Measurements from ENCODE around the gene SLC17A3. TPM values are rescaled to one million over a fixed set of nuclear protein-coding genes. Genes with fewer than 3 reads are reported as not detected.

Gene SLC17A3, protein sequence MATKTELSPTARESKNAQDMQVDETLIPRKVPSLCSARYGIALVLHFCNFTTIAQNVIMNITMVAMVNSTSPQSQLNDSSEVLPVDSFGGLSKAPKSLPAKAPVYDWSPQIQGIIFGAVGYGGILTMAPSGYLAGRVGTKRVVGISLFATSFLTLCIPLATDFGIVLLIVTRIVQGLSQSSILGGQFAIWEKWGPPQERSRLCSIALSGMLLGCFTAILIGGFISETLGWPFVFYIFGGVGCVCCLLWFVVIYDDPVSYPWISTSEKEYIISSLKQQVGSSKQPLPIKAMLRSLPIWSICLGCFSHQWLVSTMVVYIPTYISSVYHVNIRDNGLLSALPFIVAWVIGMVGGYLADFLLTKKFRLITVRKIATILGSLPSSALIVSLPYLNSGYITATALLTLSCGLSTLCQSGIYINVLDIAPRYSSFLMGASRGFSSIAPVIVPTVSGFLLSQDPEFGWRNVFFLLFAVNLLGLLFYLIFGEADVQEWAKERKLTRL
- not detected for total RNA-seq (2021; ENCODE audit: unreplicated experiment)
- not detected for polyA plus RNA-seq (2012; ENCODE audit: insufficient read length)
- not detected for Bru-seq, nascent RNA
- percentile 7 among the genes with signal in this experiment for BruChase-seq, experiment 1, labeled RNA remaining after a 2-hour chase
- BruChase-seq, experiment 2, labeled RNA remaining after a 6-hour chase, result percentile 5 among the genes with signal in this experiment
- long read RNA-seq, result 0 reads

DNA sequence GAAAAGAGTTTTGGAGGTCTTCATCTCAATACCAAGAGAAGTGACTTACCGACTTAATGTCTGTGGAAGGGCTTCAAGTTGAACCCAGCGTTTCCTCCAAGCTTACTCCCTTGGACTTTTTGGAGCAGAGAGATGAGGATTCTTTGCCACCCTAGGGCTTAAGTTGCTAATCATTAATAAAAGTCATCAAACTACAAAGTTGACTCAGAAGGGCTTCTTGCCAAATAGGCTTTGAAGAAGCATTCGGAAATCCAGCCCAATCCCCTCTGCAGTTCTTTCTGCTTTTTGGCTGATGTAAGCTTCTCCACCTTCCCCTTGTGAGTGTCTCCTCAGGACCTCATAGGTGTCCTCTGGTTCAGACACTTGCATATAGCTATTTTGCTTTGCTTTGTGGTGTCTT is at the start of gene SLC17A3:
Gene SLC17A3 (minus strand): TSS at position 126 of the 400 bp plus-strand sequence. CDS start 5,856 bp downstream, outside the sequence.
- DNase-seq (ENCODE audit: low read depth, low spot score) (no peak), ATAC-seq (no peak)
- no peaks in the 10 kb centered on the region for H3K9me3 ChIP-seq (ENCODE audit: control insufficient read depth, insufficient read depth, low read depth, low read length)
- intact Hi-C loops (cut with micrococcal nuclease; ENCODE audit: unreplicated experiment) (no loop called here), in situ Hi-C loops (cut with HindIII; ENCODE audit: low pct_unique_long_range_greater_than_20kb, low sequenced_read_pairs) (no loop called here)
- CTCF ChIA-PET, result no interaction called here
- POLR2A ChIA-PET, result no interaction called here
- no peak within 1 kb of the TSS for H3K27ac ChIP-seq (ENCODE audit: low read length)
- no peaks in the 10 kb centered on the region for H3K4me1 ChIP-seq (ENCODE audit: control insufficient read depth, insufficient read depth, low read length)
- H3K27me3 ChIP-seq (ENCODE audit: control insufficient read depth, insufficient read depth, low read length), result no peaks in the 10 kb centered on the region
- no peaks in the 10 kb centered on the region for H3K36me3 ChIP-seq (ENCODE audit: control insufficient read depth, insufficient read depth, low read length)
- TF ChIP-seq, protein P1, sequence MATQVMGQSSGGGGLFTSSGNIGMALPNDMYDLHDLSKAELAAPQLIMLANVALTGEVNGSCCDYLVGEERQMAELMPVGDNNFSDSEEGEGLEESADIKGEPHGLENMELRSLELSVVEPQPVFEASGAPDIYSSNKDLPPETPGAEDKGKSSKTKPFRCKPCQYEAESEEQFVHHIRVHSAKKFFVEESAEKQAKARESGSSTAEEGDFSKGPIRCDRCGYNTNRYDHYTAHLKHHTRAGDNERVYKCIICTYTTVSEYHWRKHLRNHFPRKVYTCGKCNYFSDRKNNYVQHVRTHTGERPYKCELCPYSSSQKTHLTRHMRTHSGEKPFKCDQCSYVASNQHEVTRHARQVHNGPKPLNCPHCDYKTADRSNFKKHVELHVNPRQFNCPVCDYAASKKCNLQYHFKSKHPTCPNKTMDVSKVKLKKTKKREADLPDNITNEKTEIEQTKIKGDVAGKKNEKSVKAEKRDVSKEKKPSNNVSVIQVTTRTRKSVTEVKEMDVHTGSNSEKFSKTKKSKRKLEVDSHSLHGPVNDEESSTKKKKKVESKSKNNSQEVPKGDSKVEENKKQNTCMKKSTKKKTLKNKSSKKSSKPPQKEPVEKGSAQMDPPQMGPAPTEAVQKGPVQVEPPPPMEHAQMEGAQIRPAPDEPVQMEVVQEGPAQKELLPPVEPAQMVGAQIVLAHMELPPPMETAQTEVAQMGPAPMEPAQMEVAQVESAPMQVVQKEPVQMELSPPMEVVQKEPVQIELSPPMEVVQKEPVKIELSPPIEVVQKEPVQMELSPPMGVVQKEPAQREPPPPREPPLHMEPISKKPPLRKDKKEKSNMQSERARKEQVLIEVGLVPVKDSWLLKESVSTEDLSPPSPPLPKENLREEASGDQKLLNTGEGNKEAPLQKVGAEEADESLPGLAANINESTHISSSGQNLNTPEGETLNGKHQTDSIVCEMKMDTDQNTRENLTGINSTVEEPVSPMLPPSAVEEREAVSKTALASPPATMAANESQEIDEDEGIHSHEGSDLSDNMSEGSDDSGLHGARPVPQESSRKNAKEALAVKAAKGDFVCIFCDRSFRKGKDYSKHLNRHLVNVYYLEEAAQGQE (IDR thresholded peaks at IDR 0.05; ENCODE audit: insufficient read depth in 1 of 2, low read depth in 2 of 2, low read length in 1 of 2), result no peak
- TF ChIP-seq SIN3A (IDR thresholded peaks at IDR 0.05; ENCODE audit: borderline replicate concordance, insufficient read depth, low read depth, low read length) (no peak), POLR2AphosphoS5 (IDR thresholded peaks at IDR 0.05; ENCODE audit: low read depth, low read length) (no peak), TCF7L2 (IDR thresholded peaks at IDR 0.05; ENCODE audit: low read depth, low read length) (no peak)
- TF ChIP-seq, protein P2, sequence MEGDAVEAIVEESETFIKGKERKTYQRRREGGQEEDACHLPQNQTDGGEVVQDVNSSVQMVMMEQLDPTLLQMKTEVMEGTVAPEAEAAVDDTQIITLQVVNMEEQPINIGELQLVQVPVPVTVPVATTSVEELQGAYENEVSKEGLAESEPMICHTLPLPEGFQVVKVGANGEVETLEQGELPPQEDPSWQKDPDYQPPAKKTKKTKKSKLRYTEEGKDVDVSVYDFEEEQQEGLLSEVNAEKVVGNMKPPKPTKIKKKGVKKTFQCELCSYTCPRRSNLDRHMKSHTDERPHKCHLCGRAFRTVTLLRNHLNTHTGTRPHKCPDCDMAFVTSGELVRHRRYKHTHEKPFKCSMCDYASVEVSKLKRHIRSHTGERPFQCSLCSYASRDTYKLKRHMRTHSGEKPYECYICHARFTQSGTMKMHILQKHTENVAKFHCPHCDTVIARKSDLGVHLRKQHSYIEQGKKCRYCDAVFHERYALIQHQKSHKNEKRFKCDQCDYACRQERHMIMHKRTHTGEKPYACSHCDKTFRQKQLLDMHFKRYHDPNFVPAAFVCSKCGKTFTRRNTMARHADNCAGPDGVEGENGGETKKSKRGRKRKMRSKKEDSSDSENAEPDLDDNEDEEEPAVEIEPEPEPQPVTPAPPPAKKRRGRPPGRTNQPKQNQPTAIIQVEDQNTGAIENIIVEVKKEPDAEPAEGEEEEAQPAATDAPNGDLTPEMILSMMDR (IDR thresholded peaks at IDR 0.05), result no peak
- no TSS peak for BruUV-seq (replicated peaks)
- H3K4me3 ChIP-seq (ENCODE audit: low read depth in 2 of 2, low read length in 2 of 2), result no peak within 1 kb of the TSS

DNA sequence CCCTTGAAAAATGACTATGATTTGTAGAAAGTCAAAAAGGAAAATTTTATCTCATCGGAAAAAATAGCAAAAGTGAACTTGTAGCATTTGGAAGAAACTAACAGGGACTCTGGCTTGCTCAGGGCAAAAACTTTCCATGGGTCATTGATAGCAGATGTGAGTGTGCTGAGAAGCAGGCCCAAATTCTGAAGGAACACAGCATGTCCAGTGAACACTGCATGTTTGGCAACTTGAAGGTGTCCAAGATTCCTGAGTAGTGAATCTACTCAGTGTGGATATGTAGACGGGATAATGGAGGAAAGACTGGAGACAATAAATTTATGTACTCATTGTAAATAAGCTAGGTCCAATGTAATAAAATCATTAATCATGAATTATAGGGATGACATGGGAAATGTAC is 48.3 kb upstream of the SLC17A3 start:
- Histone ChIP-seq H3K27me3 (ENCODE audit: control insufficient read depth, insufficient read depth, low read length) (no peaks in the 10 kb centered on the region; the same call in 1 of the 2 replicates), H3K4me3 (ENCODE audit: low read depth in 2 of 2, low read length in 2 of 2) (no peak overlapping the region), H3K9me3 (ENCODE audit: control insufficient read depth, insufficient read depth, low read depth, low read length) (no peaks in the 10 kb centered on the region), H3K4me1 (ENCODE audit: control insufficient read depth, insufficient read depth, low read length) (no peaks in the 10 kb centered on the region), H3K27ac (ENCODE audit: low read length) (no peak overlapping the region), H3K36me3 (ENCODE audit: control insufficient read depth, insufficient read depth, low read length) (no peaks in the 10 kb centered on the region)
- CTCF ChIA-PET, result no interaction called here
- DNase-seq (ENCODE audit: low read depth, low spot score), result no peak
- BruUV-seq (replicated peaks), result no TSS peak
- POLR2A ChIA-PET, result no interaction called here
- ATAC-seq, result no peak
- in situ Hi-C loops (cut with HindIII; ENCODE audit: low pct_unique_long_range_greater_than_20kb, low sequenced_read_pairs), result no loop called here
- intact Hi-C loops (cut with micrococcal nuclease; ENCODE audit: unreplicated experiment), result no loop called here
- TF ChIP-seq, protein P2 (IDR thresholded peaks at IDR 0.05), result no peak
- TF ChIP-seq TCF7L2 (IDR thresholded peaks at IDR 0.05; ENCODE audit: low read depth, low read length), result no peak
- TF ChIP-seq POLR2AphosphoS5 (IDR thresholded peaks at IDR 0.05; ENCODE audit: low read depth, low read length), result no peak
- TF ChIP-seq, protein P1 (IDR thresholded peaks at IDR 0.05; ENCODE audit: insufficient read depth in 1 of 2, low read depth in 2 of 2, low read length in 1 of 2), result no peak
- no peak for TF ChIP-seq SIN3A (IDR thresholded peaks at IDR 0.05; ENCODE audit: borderline replicate concordance, insufficient read depth, low read depth, low read length)
